Neural progenitor cell (in vitro differentiated cells): ENCODE measurements around the gene TLCD3A. TPM values are rescaled to one million over a fixed set of nuclear protein-coding genes. Genes with fewer than 3 reads are reported as not detected.

Source experiments
- DNase-seq: peaks from one replicate; pipeline ENCODE4 v3.0.0-alpha.2; 2016; ENCODE audit warnings: low spot score
- H2AFZ ChIP-seq: fragments of 200-600 bp; sonication (generic); replicated peaks from 2 replicates; pipeline ENCODE4 v1.6.1; 2016; ENCODE audit warnings: antibody characterized with exemption
- H3F3A ChIP-seq: fragments of 200-600 bp; sonication (generic); 2 replicates; pipeline ENCODE4 v1.6.1; 2016; ENCODE audit warnings: antibody characterized with exemption, low read depth
- H3K27ac ChIP-seq: fragments of 200-600 bp; sonication (generic); 2 replicates; pipeline ENCODE4 v1.5.1; 2016; ENCODE audit warnings: mild to moderate bottlenecking
- H3K27me3 ChIP-seq: fragments of 200-600 bp; sonication (generic); 2 replicates; pipeline ENCODE4 v1.6.1; 2016; ENCODE audit warnings: mild to moderate bottlenecking, moderate library complexity
- H3K36me3 ChIP-seq: fragments of 200-600 bp; sonication (generic); 2 replicates; pipeline ENCODE4 v1.5.1; 2016
- H3K4me1 ChIP-seq: fragments of 200-600 bp; sonication (generic); 2 replicates; pipeline ENCODE4 v1.6.1; 2016; ENCODE audit warnings: mixed run types
- H3K4me2 ChIP-seq: fragments of 200-600 bp; sonication (generic); 2 replicates; pipeline ENCODE4 v1.6.1; 2016
- H3K4me3 ChIP-seq: fragments of 200-600 bp; sonication (generic); 2 replicates; pipeline ENCODE4 v1.5.1; 2016
- H3K79me2 ChIP-seq: fragments of 200-600 bp; sonication (generic); 2 replicates; pipeline ENCODE4 v1.6.1; 2016; ENCODE audit warnings: low read depth
- H3K9ac ChIP-seq: fragments of 200-600 bp; sonication (generic); 2 replicates; pipeline ENCODE4 v1.6.1; 2016
- H3K9me3 ChIP-seq: fragments of 200-600 bp; sonication (generic); 2 replicates; pipeline ENCODE4 v1.5.1; 2016; ENCODE audit warnings: low read depth
- H4K20me1 ChIP-seq: fragments of 200-600 bp; sonication (generic); 2 replicates; pipeline ENCODE4 v1.6.1; 2016; ENCODE audit warnings: low read depth
- H3K27ac Mint-ChIP-seq: 3 replicates; pipeline ENCODE4 v1.8.0; 2021; ENCODE audit warnings: mixed read lengths
- H3K27me3 Mint-ChIP-seq: 2 replicates; pipeline ENCODE4 v1.8.0; 2022; ENCODE audit warnings: low read depth, mild to moderate bottlenecking, inconsistent platforms, moderate library complexity, mixed read lengths; ENCODE audit not compliant: insufficient read depth
- H3K36me3 Mint-ChIP-seq: 3 replicates; pipeline ENCODE4 v1.8.0; 2021; ENCODE audit warnings: mixed read lengths
- H3K4me1 Mint-ChIP-seq: 3 replicates; pipeline ENCODE4 v1.8.0; 2021; ENCODE audit warnings: mixed read lengths
- H3K4me3 Mint-ChIP-seq: 3 replicates; pipeline ENCODE4 v1.8.0; 2021; ENCODE audit warnings: mild to moderate bottlenecking, moderate library complexity, mixed read lengths
- H3K9me3 Mint-ChIP-seq: 3 replicates; pipeline ENCODE4 v1.8.0; 2020; ENCODE audit warnings: mixed read lengths
- EZH2 ChIP-seq: fragments of 200-600 bp; sonication (generic); IDR thresholded peaks from 2 replicates; pipeline ENCODE4 v1.6.1; 2017; ENCODE audit warnings: antibody characterized with exemption, mild to moderate bottlenecking, moderate library complexity
- EZH2phosphoT487 ChIP-seq: fragments of 200-600 bp; sonication (generic); IDR thresholded peaks from 2 replicates; pipeline ENCODE4 v1.6.1; 2017; ENCODE audit warnings: antibody characterized with exemption
- total RNA-seq: library from RNA; depleted of rRNA; stranded (reverse); fragments of >200 nt; gene quantifications from 2 replicates; pipeline ENCODE4 v1.2.3, GENCODE V29; 2015; ENCODE audit warnings: low replicate concordance
- TF ChIP-seq, protein P1 (sequence below): fragments of 200-600 bp; sonication (generic); IDR thresholded peaks from 2 replicates; pipeline ENCODE4 v1.5.1; 2017; ENCODE audit warnings: antibody characterized with exemption, mild to moderate bottlenecking

The TLCD3A gene
- total RNA-seq, 1 donor from 2014 or later: 13.4 TPM

DNA sequence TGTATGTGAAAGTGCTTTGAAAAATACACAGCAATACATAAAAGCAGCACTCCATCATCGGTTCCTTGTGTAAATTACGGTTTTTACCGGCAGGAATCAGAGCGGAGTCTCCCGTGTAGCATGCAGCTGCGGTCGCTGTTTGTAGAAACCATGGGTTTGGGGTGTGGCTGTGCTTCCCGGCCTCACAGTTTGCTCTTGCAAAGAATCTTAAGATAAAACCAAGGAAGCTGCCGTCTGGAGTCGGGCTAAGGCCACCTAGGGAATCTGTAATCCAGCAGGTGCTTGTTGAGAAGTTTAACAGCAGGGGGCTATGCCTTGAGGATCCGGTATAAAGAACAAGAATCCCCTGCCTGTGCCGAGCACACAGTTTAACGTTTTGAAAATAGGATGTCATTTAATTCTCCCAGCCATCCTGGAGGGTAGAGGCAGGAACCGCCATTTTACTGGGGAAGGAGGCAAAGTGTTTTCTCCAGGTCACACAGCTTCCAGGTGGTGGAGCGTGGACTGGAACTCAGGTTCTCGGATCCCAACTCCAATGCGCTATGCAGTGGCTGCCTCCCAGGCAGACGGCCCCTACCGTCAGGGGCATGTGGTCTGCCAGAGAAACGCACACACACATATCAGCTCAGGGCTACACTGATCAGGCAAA, 6.0 kb upstream of the TLCD3A start:
- Histone ChIP-seq H3K9ac (no peak overlapping the region), H3K27me3 (no peaks in the 10 kb centered on the region), H4K20me1 (peaks cover 4% of the 10 kb centered on the region), H3K4me2 (peak overlapping the region; percentile 61), H3F3A (peaks cover 37% of the 10 kb centered on the region), H3K27ac (no peak overlapping the region), H2AFZ (peak overlapping the region; percentile 11), H3K79me2 (peaks cover 11% of the 10 kb centered on the region), H3K4me1 (peaks cover 14% of the 10 kb centered on the region), H3K4me3 (peak overlapping the region; percentile 4), H3K9me3 (no peaks in the 10 kb centered on the region), H3K36me3 (no peaks in the 10 kb centered on the region)
- Mint-ChIP-seq H3K4me1 (peaks cover 16% of the 10 kb centered on the region), H3K36me3 (peaks cover 2% of the 10 kb centered on the region), H3K4me3 (no peak overlapping the region), H3K27ac (no peak overlapping the region), H3K27me3 (peaks cover 3% of the 10 kb centered on the region), H3K9me3 (no peaks in the 10 kb centered on the region)
- DNase-seq: peak; percentile 76
- TF ChIP-seq, protein P1, sequence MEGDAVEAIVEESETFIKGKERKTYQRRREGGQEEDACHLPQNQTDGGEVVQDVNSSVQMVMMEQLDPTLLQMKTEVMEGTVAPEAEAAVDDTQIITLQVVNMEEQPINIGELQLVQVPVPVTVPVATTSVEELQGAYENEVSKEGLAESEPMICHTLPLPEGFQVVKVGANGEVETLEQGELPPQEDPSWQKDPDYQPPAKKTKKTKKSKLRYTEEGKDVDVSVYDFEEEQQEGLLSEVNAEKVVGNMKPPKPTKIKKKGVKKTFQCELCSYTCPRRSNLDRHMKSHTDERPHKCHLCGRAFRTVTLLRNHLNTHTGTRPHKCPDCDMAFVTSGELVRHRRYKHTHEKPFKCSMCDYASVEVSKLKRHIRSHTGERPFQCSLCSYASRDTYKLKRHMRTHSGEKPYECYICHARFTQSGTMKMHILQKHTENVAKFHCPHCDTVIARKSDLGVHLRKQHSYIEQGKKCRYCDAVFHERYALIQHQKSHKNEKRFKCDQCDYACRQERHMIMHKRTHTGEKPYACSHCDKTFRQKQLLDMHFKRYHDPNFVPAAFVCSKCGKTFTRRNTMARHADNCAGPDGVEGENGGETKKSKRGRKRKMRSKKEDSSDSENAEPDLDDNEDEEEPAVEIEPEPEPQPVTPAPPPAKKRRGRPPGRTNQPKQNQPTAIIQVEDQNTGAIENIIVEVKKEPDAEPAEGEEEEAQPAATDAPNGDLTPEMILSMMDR: no peak
- TF ChIP-seq EZH2phosphoT487 (no peak), EZH2 (no peak)

DNA sequence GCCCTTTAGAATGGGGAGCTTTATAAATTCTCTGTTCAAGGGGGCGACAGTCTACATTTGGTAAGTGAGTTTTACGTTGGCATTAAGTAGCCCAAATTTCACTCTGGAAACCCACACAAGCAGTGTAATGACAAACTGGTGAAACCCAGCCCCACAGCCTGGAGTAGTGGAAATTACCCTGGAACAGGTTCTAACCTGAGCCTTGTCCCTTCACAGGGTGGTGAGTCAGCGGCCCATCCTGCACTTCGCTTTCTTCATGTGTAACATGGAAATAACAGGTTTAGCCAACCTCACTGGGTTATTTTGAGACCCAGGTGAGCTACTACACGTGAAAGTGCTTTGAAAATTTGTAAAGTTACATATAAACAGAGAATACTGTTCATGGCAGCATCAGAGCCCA, 3.5 kb upstream of the TLCD3A start:
- Histone ChIP-seq H3K4me2 (no peak overlapping the region), H3K9me3 (no peaks in the 10 kb centered on the region), H3K27me3 (no peaks in the 10 kb centered on the region), H4K20me1 (peaks cover 8% of the 10 kb centered on the region), H3K4me1 (peaks cover 23% of the 10 kb centered on the region), H3K36me3 (no peaks in the 10 kb centered on the region), H3F3A (peaks cover 33% of the 10 kb centered on the region), H2AFZ (no peak overlapping the region), H3K79me2 (peaks cover 29% of the 10 kb centered on the region), H3K27ac (no peak overlapping the region), H3K4me3 (no peak overlapping the region), H3K9ac (no peak overlapping the region)
- no peak for DNase-seq
- TF ChIP-seq EZH2: no peak
- TF ChIP-seq, protein P1: no peak
- no peak for TF ChIP-seq EZH2phosphoT487
- Mint-ChIP-seq H3K36me3 (peaks cover 7% of the 10 kb centered on the region), H3K4me3 (no peak overlapping the region), H3K9me3 (no peaks in the 10 kb centered on the region), H3K4me1 (peaks cover 27% of the 10 kb centered on the region), H3K27ac (no peak overlapping the region), H3K27me3 (peaks cover 3% of the 10 kb centered on the region)

DNA sequence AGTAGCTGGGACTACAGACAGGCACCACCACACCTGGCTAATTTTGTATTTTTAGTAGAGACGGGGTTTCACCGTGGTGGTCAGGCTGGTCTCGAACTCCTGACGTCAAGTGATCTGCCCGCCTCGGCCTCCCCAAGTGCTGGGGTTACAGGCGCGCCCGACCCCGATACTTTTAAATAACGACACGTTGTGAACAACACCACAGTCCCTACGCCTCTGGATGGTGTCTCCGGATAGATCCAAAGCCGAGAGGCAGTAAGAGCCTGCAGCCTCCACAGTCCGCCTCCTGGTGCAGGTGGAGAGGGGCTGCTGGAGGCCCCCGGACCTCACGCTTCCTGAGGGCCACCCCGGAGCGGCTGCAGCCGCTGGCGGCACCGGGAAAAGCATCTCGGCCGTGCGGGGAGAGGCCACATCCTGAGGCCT, 741 bp upstream of the TLCD3A start:
- no peak overlapping the region for H3K27ac Mint-ChIP-seq

More for the DNA sequence above, 741 bp upstream of the TLCD3A start:
- H3K4me1 ChIP-seq: peaks cover 13% of the 10 kb centered on the region
- Mint-ChIP-seq H3K4me3 (peak overlapping the region; percentile 86), H3K36me3 (peaks cover 18% of the 10 kb centered on the region), H3K4me1 (peaks cover 26% of the 10 kb centered on the region), H3K27me3 (peaks cover 3% of the 10 kb centered on the region), H3K9me3 (no peaks in the 10 kb centered on the region)
- H2AFZ ChIP-seq: peak overlapping the region; percentile 59
- no peak overlapping the region for H3K27ac ChIP-seq
- DNase-seq: peak; percentile 61
- peaks cover 18% of the 10 kb centered on the region for H4K20me1 ChIP-seq
- no peak for TF ChIP-seq EZH2phosphoT487
- TF ChIP-seq, protein P1: no peak
- TF ChIP-seq EZH2: no peak
- H3F3A ChIP-seq: peaks cover 21% of the 10 kb centered on the region
- H3K79me2 ChIP-seq: peaks cover 56% of the 10 kb centered on the region
- peak overlapping the region; percentile 30 for H3K9ac ChIP-seq
- no peaks in the 10 kb centered on the region for H3K27me3 ChIP-seq
- H3K36me3 ChIP-seq: no peaks in the 10 kb centered on the region
- peak overlapping the region; percentile 100 for H3K4me3 ChIP-seq
- no peaks in the 10 kb centered on the region for H3K9me3 ChIP-seq
- H3K4me2 ChIP-seq: peak overlapping the region; percentile 99
